Body of pancreas (tissue), 4 donors: ENCODE results near the gene TP53I13.

Experiments
- POLR2A ChIP-seq, 3 donors: fragments of 450-650 bp; IDR thresholded peaks; one replicate each; pipeline ENCODE4 v1.6.1; 2016; ENCODE audit warnings: antibody characterized with exemption in 3 of 3, mild to moderate bottlenecking in 2 of 3
- TF ChIP-seq, protein P1 (sequence below), 7 experiments: fragments of 450-650 bp in 4 of 7; fragments of 200-600 bp in 3 of 7; sonication (generic) in 3 of 7; IDR thresholded peaks; one replicate each; pipeline ENCODE4 v1.5.1; 2016 to 2019; ENCODE audit warnings: antibody characterized with exemption in 7 of 7

DNA sequence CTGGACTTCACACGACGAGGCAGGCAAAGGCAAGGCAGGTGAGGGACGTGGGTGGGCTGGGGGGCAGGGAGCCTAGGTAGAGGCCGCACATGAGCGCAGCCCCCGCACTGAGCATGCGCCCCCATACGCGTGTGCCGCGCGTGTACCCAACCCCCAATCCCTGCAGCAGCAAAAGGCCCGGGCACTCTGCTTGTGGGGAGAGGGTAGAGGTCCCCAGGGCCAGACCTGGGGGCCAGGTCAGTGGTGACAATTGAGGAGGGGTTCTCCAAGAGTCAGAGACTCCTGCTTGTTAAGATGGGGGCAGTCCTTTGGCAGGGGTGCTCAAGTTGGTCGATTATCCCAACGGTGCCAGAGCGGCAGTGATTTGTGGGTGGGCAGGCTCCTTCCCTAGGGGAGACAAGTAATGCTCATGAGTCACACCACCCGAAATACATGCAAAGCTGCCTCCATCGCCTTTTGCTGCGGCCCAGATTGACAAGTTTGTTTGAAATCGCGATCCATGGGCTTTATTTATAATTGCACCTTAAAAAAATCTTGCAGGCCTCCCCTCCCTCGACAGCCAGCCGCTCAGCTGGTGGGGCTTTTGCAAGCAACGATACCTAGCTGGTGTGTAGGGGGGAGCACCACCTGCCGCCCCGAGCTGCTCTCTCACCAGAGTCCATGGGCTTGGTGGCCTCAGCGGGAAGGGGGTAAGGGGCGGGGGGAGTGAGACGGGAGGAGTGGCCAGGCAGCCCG, 22.1 kb downstream of the TP53I13 start:
- TF ChIP-seq, protein P1, sequence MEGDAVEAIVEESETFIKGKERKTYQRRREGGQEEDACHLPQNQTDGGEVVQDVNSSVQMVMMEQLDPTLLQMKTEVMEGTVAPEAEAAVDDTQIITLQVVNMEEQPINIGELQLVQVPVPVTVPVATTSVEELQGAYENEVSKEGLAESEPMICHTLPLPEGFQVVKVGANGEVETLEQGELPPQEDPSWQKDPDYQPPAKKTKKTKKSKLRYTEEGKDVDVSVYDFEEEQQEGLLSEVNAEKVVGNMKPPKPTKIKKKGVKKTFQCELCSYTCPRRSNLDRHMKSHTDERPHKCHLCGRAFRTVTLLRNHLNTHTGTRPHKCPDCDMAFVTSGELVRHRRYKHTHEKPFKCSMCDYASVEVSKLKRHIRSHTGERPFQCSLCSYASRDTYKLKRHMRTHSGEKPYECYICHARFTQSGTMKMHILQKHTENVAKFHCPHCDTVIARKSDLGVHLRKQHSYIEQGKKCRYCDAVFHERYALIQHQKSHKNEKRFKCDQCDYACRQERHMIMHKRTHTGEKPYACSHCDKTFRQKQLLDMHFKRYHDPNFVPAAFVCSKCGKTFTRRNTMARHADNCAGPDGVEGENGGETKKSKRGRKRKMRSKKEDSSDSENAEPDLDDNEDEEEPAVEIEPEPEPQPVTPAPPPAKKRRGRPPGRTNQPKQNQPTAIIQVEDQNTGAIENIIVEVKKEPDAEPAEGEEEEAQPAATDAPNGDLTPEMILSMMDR (IDR thresholded peaks at IDR 0.05): no peak
- TF ChIP-seq POLR2A (IDR thresholded peaks at IDR 0.05): no peak
